Measurements from ENCODE around the gene ZNF628. TPM values are rescaled to one million over a fixed set of nuclear protein-coding genes. Genes with fewer than 3 reads are reported as not detected.

Gene ZNF628
- total RNA-seq, 4 donors from 2014 or later = 2.1 to 12.0 (median 6.5) TPM

DNA sequence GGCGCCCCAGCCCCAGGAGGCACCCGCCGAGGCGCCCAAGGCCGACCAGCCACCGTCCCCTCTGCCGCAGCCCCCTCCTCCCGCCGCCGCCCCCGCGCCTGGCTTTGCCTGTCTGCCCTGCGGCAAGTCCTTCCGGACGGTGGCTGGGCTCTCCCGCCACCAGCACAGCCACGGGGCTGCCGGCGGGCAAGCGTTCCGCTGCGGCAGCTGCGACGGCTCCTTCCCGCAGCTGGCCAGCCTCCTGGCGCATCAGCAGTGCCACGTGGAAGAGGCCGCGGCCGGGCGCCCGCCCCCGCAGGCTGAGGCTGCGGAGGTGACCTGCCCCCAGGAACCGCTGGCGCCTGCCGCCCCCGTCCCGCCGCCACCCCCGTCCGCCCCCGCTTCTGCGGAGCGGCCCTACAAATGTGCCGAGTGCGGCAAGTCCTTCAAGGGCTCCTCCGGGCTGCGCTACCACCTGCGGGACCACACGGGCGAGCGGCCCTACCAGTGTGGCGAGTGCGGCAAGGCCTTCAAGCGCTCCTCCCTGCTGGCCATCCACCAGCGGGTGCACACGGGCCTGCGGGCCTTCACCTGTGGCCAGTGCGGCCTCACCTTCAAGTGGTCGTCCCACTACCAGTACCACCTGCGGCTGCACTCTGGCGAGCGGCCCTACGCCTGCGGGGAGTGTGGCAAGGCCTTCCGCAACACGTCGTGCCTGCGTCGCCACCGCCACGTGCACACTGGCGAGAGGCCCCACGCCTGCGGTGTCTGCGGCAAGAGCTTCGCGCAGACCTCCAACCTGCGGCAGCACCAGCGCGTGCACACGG lies 5.9 kb downstream of the ZNF628 start:
- TF ChIP-seq POLR2A (IDR thresholded peaks at IDR 0.05) = no peak
- TF ChIP-seq, protein P1, sequence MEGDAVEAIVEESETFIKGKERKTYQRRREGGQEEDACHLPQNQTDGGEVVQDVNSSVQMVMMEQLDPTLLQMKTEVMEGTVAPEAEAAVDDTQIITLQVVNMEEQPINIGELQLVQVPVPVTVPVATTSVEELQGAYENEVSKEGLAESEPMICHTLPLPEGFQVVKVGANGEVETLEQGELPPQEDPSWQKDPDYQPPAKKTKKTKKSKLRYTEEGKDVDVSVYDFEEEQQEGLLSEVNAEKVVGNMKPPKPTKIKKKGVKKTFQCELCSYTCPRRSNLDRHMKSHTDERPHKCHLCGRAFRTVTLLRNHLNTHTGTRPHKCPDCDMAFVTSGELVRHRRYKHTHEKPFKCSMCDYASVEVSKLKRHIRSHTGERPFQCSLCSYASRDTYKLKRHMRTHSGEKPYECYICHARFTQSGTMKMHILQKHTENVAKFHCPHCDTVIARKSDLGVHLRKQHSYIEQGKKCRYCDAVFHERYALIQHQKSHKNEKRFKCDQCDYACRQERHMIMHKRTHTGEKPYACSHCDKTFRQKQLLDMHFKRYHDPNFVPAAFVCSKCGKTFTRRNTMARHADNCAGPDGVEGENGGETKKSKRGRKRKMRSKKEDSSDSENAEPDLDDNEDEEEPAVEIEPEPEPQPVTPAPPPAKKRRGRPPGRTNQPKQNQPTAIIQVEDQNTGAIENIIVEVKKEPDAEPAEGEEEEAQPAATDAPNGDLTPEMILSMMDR (IDR thresholded peaks at IDR 0.05) = no peak
- peaks cover 0 to 18% of the 10 kb centered on the region in 2 donors for H3K36me3 ChIP-seq
- no peak for DNase-seq
- no peak overlapping the region for H3K4me3 ChIP-seq (replicated peaks in 1 of 3)
- H3K27me3 ChIP-seq = no peaks in the 10 kb centered on the region
- intact Hi-C loops (cut with DNase I) = no loop called here
- H3K27ac ChIP-seq = no peak overlapping the region
- WGBS, 2 donors = 94 to 97% methylated on average over 18 to 29 of the region's 83 CpGs
- no peaks in the 10 kb centered on the region for H3K9me3 ChIP-seq
- peaks cover 46 to 65% of the 10 kb centered on the region in 2 donors for H3K4me1 ChIP-seq

DNA sequence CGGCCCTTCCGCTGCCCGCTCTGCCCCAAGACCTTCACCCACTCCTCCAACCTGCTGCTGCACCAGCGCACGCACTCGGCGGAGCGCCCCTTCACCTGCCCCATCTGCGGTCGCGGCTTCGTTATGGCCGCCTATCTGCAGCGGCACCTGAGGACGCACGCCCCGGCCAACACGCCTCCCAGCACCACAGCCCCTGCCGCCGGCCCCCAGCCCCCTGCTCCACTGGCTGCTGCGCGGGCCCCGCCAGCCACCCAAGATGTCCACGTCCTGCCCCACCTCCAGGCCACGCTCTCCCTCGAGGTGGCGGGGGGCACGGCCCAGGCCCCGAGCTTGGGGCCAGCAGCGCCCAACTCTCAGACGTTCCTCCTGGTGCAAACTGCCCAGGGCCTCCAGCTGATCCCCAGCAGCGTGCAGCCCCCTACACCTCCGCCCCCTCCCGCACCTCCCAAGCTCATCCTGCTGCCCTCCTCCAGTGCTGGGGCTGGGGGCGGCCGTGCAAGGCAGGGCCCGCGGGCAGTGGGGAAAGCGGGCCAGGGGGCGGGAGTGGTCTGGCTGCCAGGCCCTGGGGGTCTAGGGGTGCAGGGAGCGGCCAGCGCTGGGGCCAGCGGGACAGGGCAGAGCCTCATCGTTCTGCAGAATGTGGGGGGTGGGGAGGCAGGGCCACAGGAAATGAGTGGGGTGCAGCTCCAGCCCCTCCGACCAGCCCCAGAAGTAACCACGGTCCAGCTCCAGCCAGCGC lies 6.7 kb downstream of the ZNF628 start:
- TF ChIP-seq, protein P1 (IDR thresholded peaks at IDR 0.05) = no peak
- TF ChIP-seq POLR2A (IDR thresholded peaks at IDR 0.05) = no peak
- Histone ChIP-seq H3K9me3 (no peaks in the 10 kb centered on the region), H3K27me3 (no peaks in the 10 kb centered on the region), H3K4me1 (peaks cover 48 to 65% of the 10 kb centered on the region in 2 donors), H3K4me3 (replicated peaks in 1 of 3) (no peak overlapping the region), H3K36me3 (peaks cover 0 to 18% of the 10 kb centered on the region in 2 donors), H3K27ac (no peak overlapping the region)
- DNase-seq = no peak
- intact Hi-C loops (cut with DNase I) = no loop called here
- 94 to 96% methylated on average over 41 to 44 of the region's 47 CpGs for WGBS, 2 donors

DNA sequence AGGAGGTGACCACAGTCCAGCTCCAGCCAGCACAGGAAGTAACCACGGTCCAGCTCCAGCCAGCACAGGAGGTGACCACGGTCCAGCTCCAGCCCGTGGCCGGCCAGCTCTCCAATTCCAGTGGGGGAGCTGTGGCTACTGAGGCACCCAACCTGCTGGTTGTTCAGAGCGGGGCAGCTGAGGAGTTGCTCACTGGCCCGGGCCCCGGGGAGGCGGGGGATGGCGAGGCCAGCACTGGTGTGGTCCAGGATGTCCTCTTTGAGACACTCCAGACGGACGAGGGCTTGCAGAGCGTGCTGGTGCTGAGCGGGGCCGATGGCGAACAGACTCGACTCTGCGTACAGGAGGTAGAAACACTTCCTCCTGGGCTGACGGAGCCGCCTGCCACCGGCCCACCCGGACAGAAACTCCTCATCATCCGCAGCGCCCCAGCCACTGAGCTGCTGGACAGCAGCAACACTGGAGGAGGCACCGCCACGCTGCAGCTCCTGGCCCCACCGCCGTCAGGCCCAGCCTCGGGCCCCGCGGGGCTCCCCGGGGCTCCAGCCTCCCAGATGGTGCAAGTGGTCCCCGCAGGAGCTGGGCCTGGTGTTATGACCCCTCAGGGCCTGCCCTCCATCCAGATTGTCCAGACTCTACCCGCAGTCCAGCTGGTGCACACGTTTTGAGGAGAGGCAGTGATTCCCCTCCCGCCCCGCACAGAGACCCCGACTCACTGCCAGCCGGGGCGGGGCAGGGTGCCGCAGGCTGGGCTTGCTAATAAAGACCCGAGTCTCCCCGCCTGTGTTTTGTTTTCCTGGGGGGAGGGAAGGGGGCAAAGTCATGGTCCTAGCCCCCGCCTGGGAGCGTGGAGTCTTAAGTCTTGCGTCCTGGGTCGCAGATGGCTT lies 7.5 kb downstream of the ZNF628 start:
- peak overlapping the region in 1 of 3 donors; percentile 97 for H3K27ac ChIP-seq
- no peak for DNase-seq
- intact Hi-C loops (cut with DNase I) = no loop called here

DNA sequence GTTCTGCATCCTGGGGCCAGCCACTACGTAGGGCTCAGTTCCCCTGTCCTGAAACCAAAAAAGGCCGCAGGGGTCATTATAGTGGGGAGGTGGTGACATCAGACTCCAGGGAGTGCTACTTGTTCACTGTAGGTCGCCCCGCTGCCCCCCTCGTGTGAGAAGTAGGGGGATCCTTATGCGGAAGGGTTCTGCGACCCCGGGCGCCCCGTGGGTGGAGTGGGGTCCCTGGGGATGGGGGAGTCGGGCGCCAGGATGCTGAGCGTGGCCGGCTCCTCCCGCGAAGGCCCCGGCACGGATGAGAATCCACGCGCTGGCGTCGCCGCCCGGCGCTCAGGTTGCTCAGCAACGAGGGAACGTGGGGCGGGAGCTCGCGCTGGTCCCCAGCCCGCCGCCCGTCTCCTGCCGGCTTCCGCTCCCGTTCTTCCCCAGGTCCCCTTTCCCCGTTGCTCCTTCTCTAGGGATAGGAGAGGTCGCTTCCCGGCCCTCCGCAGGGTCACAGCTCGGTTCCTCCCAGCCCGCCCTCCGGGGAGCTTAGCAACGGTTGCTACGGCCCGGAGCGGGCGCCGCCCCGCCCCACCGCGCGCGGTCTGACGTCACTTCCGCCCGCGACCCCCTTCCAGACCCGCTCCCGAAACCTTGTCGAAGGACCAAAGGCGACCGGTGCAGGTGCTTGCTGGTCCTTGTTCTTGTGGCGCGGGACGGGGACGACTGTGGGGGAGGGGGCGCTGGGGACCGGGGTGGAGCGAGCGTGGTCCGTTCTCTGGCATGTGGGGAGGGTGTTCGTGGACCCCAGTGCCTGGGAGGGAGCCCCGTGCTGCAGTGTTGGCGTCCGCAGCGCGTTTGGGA lies 8.4 kb downstream of the ZNF628 start, which contains the start of gene NAT14:
NAT14 (plus strand) TSS at position 596 of the 846 bp plus-strand sequence. CDS start 521 bp downstream, outside the sequence.
- intact Hi-C loops (cut with DNase I) = no loop called here

More for the DNA sequence above, 7.5 kb downstream of the ZNF628 start:
- Histone ChIP-seq H3K4me1 (peaks cover 42 to 56% of the 10 kb centered on the region in 2 donors), H3K27me3 (no peaks in the 10 kb centered on the region), H3K36me3 (peaks cover 0 to 18% of the 10 kb centered on the region in 2 donors), H3K9me3 (no peaks in the 10 kb centered on the region), H3K4me3 (replicated peaks in 1 of 3) (peak overlapping the region in 1 of 3 donors; percentile 47)
- WGBS, 2 donors = 72 to 77% methylated on average over 14 to 36 of the region's 46 CpGs
- TF ChIP-seq, protein P1 (IDR thresholded peaks at IDR 0.05) = no peak
- TF ChIP-seq POLR2A (IDR thresholded peaks at IDR 0.05) = no peak

More for the DNA sequence above, 8.4 kb downstream of the ZNF628 start, which contains the start of gene NAT14:
- H3K27ac ChIP-seq = peak within 1 kb of the TSS; percentile 78 to 97 (median 80)
- peak in 1 of 2 donors; percentile 32 for TF ChIP-seq POLR2A (IDR thresholded peaks at IDR 0.05)
- TF ChIP-seq, protein P1 (IDR thresholded peaks at IDR 0.05) = no peak
- H3K36me3 ChIP-seq = peaks cover 0 to 18% of the 10 kb centered on the region in 2 donors
- 2 to 6% methylated on average over 24 to 60 of the region's 78 CpGs for WGBS, 2 donors
- H3K9me3 ChIP-seq = no peaks in the 10 kb centered on the region
- DNase-seq = peak; percentile 48
- peak within 1 kb of the TSS in 2 of 3 donors; percentile 40 to 47 for H3K4me3 ChIP-seq (replicated peaks in 1 of 3)
- peaks cover 35 to 49% of the 10 kb centered on the region in 2 donors for H3K4me1 ChIP-seq
- H3K27me3 ChIP-seq = no peaks in the 10 kb centered on the region
